ENCODE results near the gene TAOK2. TPM values are rescaled to one million over a fixed set of nuclear protein-coding genes. Genes with fewer than 3 reads are reported as not detected.

The TAOK2 gene
- total RNA-seq, 2 experiments from 2014 or later, result 13.1 to 14.1 TPM

- Mint-ChIP-seq H3K36me3 (ENCODE audit: low read depth) (peaks cover 91% of the 10 kb centered on the region), H3K27me3 (no peaks in the 10 kb centered on the region), H3K27ac (no peak overlapping the region), H3K4me3 (no peak overlapping the region), H3K4me1 (ENCODE audit: low read depth) (no peaks in the 10 kb centered on the region), H3K9me3 (no peaks in the 10 kb centered on the region)
- intact Hi-C loops (cut with DNase I, micrococcal nuclease), result no loop called here
- H3K4me3 ChIP-seq (ENCODE audit: low read length), result no peak overlapping the region
- POLR2A ChIA-PET, result interaction anchor here (1.1 kb wide), 1 partner anchor 11 kb away, joined by 3 read pairs; the partner anchor contains the start of gene INO80E
- H3K27me3 ChIP-seq (ENCODE audit: control insufficient read depth in 1 of 2, insufficient read depth in 2 of 2, low read length in 2 of 2), result no peaks in the 10 kb centered on the region
- no peaks in the 10 kb centered on the region for H3K4me1 ChIP-seq (ENCODE audit: insufficient read depth, low read length)
- no peak for TF ChIP-seq CTCF (IDR thresholded peaks at IDR 0.05)
- no peak overlapping the region for H3K27ac ChIP-seq (ENCODE audit: low read depth in 1 of 2, low read length in 2 of 2)
- no peaks in the 10 kb centered on the region for H3K9me3 ChIP-seq (ENCODE audit: control insufficient read depth in 1 of 2, insufficient read depth in 1 of 2, low read length in 2 of 2)
- peaks cover 87% of the 10 kb centered on the region for H3K36me3 ChIP-seq (ENCODE audit: insufficient read depth, low read length)
- ATAC-seq (ENCODE audit: poor library complexity) (no peak), DNase-seq (no peak)
- CTCF ChIA-PET, result no interaction called here
These were observed 11.7 kb downstream of the TAOK2 start for GRCh38 chr16:29985271-29985811.

- H3K4me3 Mint-ChIP-seq, result no peak overlapping the region
- CTCF ChIA-PET, result interaction anchor here (0.5 kb wide), 1 partner anchor 1025 kb away, joined by 3 read pairs; no protein-coding TSS in a partner anchor
These were observed 12.6 kb downstream of the TAOK2 start for GRCh38 chr16:29986231-29986630.

GRCh38 chr16:29986931-29987330 lies 13.3 kb downstream of the TAOK2 start:
- no peaks in the 10 kb centered on the region for H3K4me1 Mint-ChIP-seq (ENCODE audit: low read depth)
- CTCF ChIA-PET, result no interaction called here
- DNase-seq, result no peak

More at GRCh38 chr16:29986231-29986630, 12.6 kb downstream of the TAOK2 start:
- H3K4me1 Mint-ChIP-seq (ENCODE audit: low read depth), result no peaks in the 10 kb centered on the region
- POLR2A ChIA-PET, result interaction anchor here (1.1 to 1.4 kb wide), 2 partner anchors 10 to 24 kb away, joined by 3 to 4 read pairs; partner anchors contain the start of genes INO80E and TMEM219
- TF ChIP-seq CTCF (IDR thresholded peaks at IDR 0.05), result no peak
- Histone ChIP-seq H3K9me3 (ENCODE audit: control insufficient read depth in 1 of 2, insufficient read depth in 1 of 2, low read length in 2 of 2) (no peaks in the 10 kb centered on the region), H3K4me1 (ENCODE audit: insufficient read depth, low read length) (no peaks in the 10 kb centered on the region), H3K27me3 (ENCODE audit: control insufficient read depth in 1 of 2, insufficient read depth in 2 of 2, low read length in 2 of 2) (no peaks in the 10 kb centered on the region), H3K4me3 (ENCODE audit: low read length) (no peak overlapping the region), H3K27ac (ENCODE audit: low read depth in 1 of 2, low read length in 2 of 2) (no peak overlapping the region), H3K36me3 (ENCODE audit: insufficient read depth, low read length) (peaks cover 91% of the 10 kb centered on the region)
- H3K36me3 Mint-ChIP-seq (ENCODE audit: low read depth), result peaks cover 86% of the 10 kb centered on the region
- no peak for ATAC-seq (ENCODE audit: poor library complexity)
- no peak for DNase-seq
- intact Hi-C loops (cut with DNase I, micrococcal nuclease), result no loop called here
- H3K27me3 Mint-ChIP-seq, result no peaks in the 10 kb centered on the region
- no peak overlapping the region for H3K27ac Mint-ChIP-seq
- no peaks in the 10 kb centered on the region for H3K9me3 Mint-ChIP-seq

More at GRCh38 chr16:29986931-29987330, 13.3 kb downstream of the TAOK2 start:
- intact Hi-C loops (cut with DNase I, micrococcal nuclease), result no loop called here
- POLR2A ChIA-PET, result interaction anchor here (1.4 kb wide), 1 partner anchor 25 kb away, joined by 4 read pairs; the partner anchor contains the start of gene TMEM219
- no peak for TF ChIP-seq CTCF (IDR thresholded peaks at IDR 0.05)
- Histone ChIP-seq H3K4me3 (ENCODE audit: low read length) (no peak overlapping the region), H3K27ac (ENCODE audit: low read depth in 1 of 2, low read length in 2 of 2) (no peak overlapping the region), H3K27me3 (ENCODE audit: control insufficient read depth in 1 of 2, insufficient read depth in 2 of 2, low read length in 2 of 2) (no peaks in the 10 kb centered on the region), H3K4me1 (ENCODE audit: insufficient read depth, low read length) (no peaks in the 10 kb centered on the region), H3K9me3 (ENCODE audit: control insufficient read depth in 1 of 2, insufficient read depth in 1 of 2, low read length in 2 of 2) (no peaks in the 10 kb centered on the region), H3K36me3 (ENCODE audit: insufficient read depth, low read length) (peaks cover 89% of the 10 kb centered on the region)
- Mint-ChIP-seq H3K27ac (no peak overlapping the region), H3K36me3 (ENCODE audit: low read depth) (peaks cover 80% of the 10 kb centered on the region), H3K4me3 (no peak overlapping the region), H3K27me3 (no peaks in the 10 kb centered on the region), H3K9me3 (no peaks in the 10 kb centered on the region)
- no peak for ATAC-seq (ENCODE audit: poor library complexity)

All from CD4-positive, alpha-beta T cell (primary cell).